ENCODE results near the gene OBP2B.
"Not testable (repeated sequence)": the region's sequence is repeated elsewhere in the genome, so short reads cannot be mapped to it uniquely, and the experiment has no call there.

The OBP2B gene

GRCh38 chr9:133208880-133209300 lies at the start of gene OBP2B:
Gene OBP2B, minus strand, starts transcription at chr9:133209250. Its CDS starts 51 bp downstream, at chr9:133209199.
- DNase-seq: not testable (repeated sequence)

- no peak for DNase-seq
Measured at GRCh38 chr9:133258061-133259015, 49.3 kb upstream of the OBP2B start.

GRCh38 chr9:133257465-133257956 lies 48.5 kb upstream of the OBP2B start:
- no peak for DNase-seq

GRCh38 chr9:133256686-133257091 lies 47.6 kb upstream of the OBP2B start:
- DNase-seq: no peak

- no peak for DNase-seq
Measured at GRCh38 chr9:133256136-133256461, 47.0 kb upstream of the OBP2B start.

- DNase-seq: no peak
Measured at GRCh38 chr9:133255371-133256135, 46.5 kb upstream of the OBP2B start.

- no peak for DNase-seq
Measured at GRCh38 chr9:133254471-133254870, 45.4 kb upstream of the OBP2B start.

GRCh38 chr9:133253268-133253667 lies 44.2 kb upstream of the OBP2B start:
- DNase-seq: no peak

- DNase-seq: no peak
Measured at GRCh38 chr9:133252301-133253020, 43.4 kb upstream of the OBP2B start.

GRCh38 chr9:133251773-133252172 lies 42.7 kb upstream of the OBP2B start:
- no peak for DNase-seq

GRCh38 chr9:133251221-133251620 lies 42.2 kb upstream of the OBP2B start:
- DNase-seq: not testable (repeated sequence)

GRCh38 chr9:133250741-133251170 lies 41.7 kb upstream of the OBP2B start:
- no peak for DNase-seq

- no peak for DNase-seq
Measured at GRCh38 chr9:133249337-133249736, 40.3 kb upstream of the OBP2B start.

- DNase-seq: no peak
Measured at GRCh38 chr9:133248726-133249295, 39.8 kb upstream of the OBP2B start.

GRCh38 chr9:133247632-133248031 lies 38.6 kb upstream of the OBP2B start:
- DNase-seq: no peak

- DNase-seq: no peak
Measured at GRCh38 chr9:133246991-133247390, 37.9 kb upstream of the OBP2B start.

GRCh38 chr9:133246562-133246961 lies 37.5 kb upstream of the OBP2B start:
- no peak for DNase-seq

- no peak for DNase-seq
Measured at GRCh38 chr9:133242991-133243390, 33.9 kb upstream of the OBP2B start.

GRCh38 chr9:133242241-133242640 lies 33.2 kb upstream of the OBP2B start:
- DNase-seq: no peak

GRCh38 chr9:133239533-133240090 lies 30.6 kb upstream of the OBP2B start:
- DNase-seq: no peak

GRCh38 chr9:133238851-133239532 lies 29.9 kb upstream of the OBP2B start:
- DNase-seq: peak; percentile 20
